Mesenteric fat pad (tissue), 1 donor: ENCODE results near the gene CUX1. TPM values are rescaled to one million over a fixed set of nuclear protein-coding genes. Genes with fewer than 3 reads are reported as not detected.
"Not testable (repeated sequence)": the region's sequence is repeated elsewhere in the genome, so short reads cannot be mapped to it uniquely, and the experiment has no call there.

Experiments
- DNase-seq: peaks from one replicate; pipeline ENCODE4 v3.0.0-alpha.2; 2020; ENCODE audit warnings: low spot score
- total RNA-seq: library from RNA; stranded (reverse); fragmentation: NEBNext Ultra II Directional; extraction: Animal tissue kit (Norgen Biotek cat#: 25700); gene quantifications from one replicate; pipeline ENCODE4 v1.2.1, GENCODE V29; 2021
- donor health status: DM: yes; HTN: yes; CAD: no.

The CUX1 gene
- total RNA-seq, 1 donor from 2014 or later, result 115 TPM

GRCh38 chr7:101912716-101913110 lies 95.3 kb downstream of the CUX1 start:
- no peak for DNase-seq

- no peak for DNase-seq
Observed at GRCh38 chr7:101913247-101913721, 95.9 kb downstream of the CUX1 start.

- DNase-seq, result no peak
Observed at GRCh38 chr7:101913851-101914250, 96.4 kb downstream of the CUX1 start.

DNA sequence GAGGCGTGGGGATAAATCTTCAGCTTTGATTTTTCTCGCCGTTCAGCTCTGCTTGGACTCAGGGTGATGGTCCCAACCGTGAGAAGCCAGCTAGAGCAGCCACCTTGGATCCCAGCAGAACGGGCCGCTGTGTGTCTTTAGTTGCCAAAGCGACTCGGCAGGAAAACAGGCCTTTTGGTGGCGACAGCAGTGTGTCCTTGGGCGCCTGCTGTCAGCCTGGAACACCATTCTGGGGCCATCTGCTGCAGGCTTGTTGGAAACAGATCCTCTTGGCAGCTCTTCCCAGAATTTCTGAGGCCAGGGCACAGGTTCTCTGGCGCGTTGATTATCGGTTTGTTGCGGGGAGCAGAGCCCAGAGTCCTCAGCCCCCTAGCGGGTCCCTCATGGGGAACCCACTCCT lies 97.6 kb downstream of the CUX1 start:
- no peak for DNase-seq

DNA sequence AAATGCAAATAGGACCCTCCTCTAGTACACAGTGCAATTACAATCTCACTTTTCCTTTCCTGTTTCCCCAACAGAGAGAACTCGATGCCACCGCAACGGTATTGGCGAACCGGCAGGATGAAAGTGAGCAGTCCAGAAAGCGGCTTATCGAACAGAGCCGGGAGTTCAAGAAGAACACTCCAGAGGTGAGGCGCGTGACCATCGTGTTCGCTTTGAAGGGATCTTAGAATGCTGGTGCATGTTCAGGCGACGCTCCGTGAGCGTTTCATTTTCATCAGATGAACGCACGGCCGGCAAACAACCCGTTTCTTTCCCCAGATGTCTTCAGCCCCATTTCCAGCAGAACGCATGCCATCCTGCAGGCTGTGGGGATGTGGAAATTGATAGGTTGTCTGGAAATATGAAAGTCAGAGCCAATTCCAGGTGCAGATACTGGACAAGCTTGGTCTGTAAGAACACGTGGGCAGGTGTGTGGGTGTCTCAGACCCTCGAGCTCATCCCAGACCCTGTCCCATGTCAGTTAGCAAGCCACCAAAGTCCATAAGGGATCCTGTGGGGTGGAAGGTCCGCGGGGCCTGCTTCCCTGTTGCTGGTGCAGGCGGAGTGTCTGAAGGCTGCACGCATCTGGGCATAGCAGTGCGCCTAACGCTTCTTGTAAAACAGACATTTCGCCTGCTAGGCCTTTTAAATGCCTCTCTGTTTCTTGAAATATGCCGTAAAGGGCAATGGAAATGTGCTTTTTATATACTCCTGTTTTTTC lies 98.8 kb downstream of the CUX1 start:
- DNase-seq, result no peak

GRCh38 chr7:101916876-101917275 lies 99.5 kb downstream of the CUX1 start:
- DNase-seq, result no peak

DNA sequence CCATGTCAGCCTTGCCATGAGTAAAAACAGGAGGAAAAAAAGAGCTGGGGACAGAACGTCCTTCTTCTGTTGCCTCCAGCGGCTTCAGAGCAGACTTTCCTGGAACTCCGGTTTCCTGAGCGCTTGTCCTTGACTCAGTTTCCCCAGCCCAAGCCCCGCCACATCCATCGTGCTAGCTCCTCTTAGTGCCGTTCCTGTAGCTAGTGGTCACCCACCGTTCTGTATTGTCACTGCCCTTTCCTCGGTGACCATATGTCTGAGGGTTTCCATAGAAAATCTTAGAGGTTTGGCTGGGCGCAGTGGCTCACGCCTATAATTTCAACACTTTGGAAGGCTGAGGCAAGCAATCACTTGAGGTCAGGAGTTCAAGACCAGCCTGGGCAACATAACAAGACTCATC lies 100.1 kb downstream of the CUX1 start:
- DNase-seq, result no peak

- no peak for DNase-seq
Observed at GRCh38 chr7:101918426-101918825, 101.0 kb downstream of the CUX1 start.

- no peak for DNase-seq
Observed at GRCh38 chr7:101919363-101920115, 102.1 kb downstream of the CUX1 start.

DNA sequence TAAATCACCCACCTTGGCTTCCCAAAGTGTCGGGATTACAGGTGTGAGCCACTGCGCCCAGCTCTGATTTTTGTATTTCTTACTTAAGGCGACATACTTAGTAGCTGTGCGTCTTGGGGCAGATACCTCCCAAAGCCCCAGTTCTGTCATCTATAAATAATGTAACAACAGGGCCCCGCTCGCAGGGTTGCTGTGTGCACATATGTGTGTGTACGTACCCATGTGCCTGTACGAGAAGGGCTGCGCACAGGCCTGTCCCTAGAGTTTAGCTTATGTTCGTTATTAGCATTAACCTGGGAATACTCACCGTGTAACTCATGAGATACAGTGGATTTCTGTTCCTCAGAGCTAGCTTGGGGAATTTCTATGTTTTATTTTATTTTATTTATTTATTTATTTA lies 103.6 kb downstream of the CUX1 start:
- no peak for DNase-seq

- not testable (repeated sequence) for DNase-seq
Observed at GRCh38 chr7:101921546-101922489, 104.4 kb downstream of the CUX1 start.

- no peak for DNase-seq
Observed at GRCh38 chr7:101922631-101923601, 105.5 kb downstream of the CUX1 start.

DNA sequence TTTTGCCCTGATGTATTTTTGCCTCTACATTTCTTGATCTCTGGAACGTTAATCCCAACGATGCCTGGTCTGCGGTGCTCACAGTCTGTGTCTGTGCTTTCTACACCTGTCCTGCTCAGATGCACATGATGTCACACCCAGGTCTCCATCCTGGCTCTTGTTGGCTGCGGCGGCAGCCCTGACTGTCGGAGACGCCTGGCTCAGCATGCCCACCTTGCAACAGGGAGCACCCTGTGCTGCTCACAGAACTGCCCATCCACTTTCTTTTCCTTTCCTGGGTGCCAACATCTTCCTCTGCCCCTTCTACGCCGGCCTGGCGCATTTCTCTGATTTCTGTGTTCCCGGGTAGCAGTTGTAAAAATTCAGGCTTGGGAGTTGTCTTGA lies 106.2 kb downstream of the CUX1 start:
- DNase-seq, result no peak

GRCh38 chr7:101924171-101924570 lies 106.7 kb downstream of the CUX1 start:
- no peak for DNase-seq

- no peak for DNase-seq
Observed at GRCh38 chr7:101926265-101926664, 108.8 kb downstream of the CUX1 start.

GRCh38 chr7:101927389-101927788 lies 110.0 kb downstream of the CUX1 start:
- no peak for DNase-seq

DNA sequence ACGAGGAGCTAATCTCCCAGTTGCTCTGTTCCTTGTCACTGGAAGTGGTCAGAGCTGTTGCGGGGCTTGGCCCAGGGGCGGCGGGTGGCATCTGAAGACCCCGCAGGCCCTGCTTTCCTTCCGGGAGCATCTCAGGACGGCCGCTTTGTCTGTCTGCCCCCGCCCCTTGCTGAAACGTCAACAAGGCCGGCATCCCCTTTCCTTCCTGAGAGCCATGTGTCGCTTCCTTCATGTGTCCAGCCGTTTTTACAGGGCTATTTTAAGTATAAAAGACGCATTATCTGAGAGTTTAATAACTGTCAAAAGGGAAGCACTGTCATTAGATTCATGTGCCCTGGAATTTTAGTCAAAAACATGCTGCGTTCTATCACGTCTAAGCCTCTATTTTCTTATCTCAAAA lies 110.4 kb downstream of the CUX1 start:
- DNase-seq, result no peak

DNA sequence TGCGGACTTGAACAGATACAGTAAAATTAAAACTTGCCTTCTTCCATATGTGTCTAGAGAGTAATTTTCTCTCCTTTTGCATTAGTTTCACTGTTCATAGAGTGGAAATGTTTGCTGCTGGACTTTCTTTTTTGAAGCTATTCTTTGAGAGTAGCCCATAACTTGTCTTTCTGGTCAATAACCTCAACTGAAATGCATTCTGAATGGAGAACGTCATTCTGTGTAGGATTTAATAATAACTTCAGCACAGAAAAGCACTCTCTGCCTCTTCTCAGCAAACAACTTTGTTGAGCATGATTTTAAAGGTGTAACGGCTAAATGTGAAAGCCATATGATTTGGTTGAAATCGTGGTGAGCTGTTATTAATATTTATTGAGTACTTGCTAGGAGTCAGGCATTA lies 111.8 kb downstream of the CUX1 start:
- DNase-seq, result no peak

DNA sequence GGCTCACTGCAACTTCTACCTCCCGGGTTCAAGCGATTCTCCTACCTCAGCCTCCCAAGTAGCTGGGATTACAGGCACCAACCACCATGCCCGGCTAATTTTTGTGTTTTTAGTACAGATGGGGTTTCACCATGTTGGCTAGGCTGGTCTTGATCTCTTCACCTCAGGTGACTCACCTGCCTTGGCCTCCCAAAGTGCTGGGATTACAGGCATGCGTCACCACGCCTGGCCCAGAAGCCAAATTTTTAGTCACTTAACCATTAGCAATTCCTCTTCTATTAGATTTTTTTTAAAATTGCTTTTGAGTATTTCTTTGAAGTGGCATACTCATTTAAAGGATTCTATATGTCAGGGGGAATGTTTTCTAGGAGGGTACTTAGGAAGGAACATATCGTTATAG lies 112.5 kb downstream of the CUX1 start:
- DNase-seq, result not testable (repeated sequence)

DNA sequence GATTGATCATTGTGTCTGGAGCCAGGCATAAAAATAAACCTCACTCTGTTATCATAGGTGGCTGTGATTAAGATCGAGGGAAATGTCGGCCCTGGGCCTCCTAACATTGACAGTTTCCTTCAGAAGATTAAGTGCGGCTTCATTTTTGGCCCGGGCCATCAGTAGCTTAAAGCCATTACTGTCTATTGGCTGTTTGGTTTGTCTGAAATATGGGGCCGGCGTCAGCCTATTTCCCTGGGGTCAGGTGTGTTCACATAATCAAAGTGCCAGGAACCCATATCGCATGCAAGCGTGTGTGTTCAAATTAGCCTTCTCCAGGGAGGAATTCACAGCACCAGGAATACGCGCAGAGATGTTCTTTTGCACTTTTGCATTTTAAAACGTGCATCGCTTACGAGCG lies 114.7 kb downstream of the CUX1 start:
- no peak for DNase-seq
